GM19023 (cell line): ENCODE data around the gene PDZD2.
"Not testable (repeated sequence)": the region's sequence is repeated elsewhere in the genome, so short reads cannot be mapped to it uniquely, and the experiment has no call there.

Experiments
- ATAC-seq: cut with Tn5 transposase; IDR thresholded peaks from one replicate; pipeline ENCODE4 v1.9.1; 2021; ENCODE audit warnings: mild to moderate bottlenecking, moderate library complexity; ENCODE audit not compliant: unreplicated experiment

The PDZD2 gene

GRCh38 chr5:31767335-31768031, 128.6 kb downstream of the PDZD2 start:
- no peak for ATAC-seq

GRCh38 chr5:31768046-31768445, 129.1 kb downstream of the PDZD2 start:
- ATAC-seq: no peak

GRCh38 chr5:31768784-31769183, 129.9 kb downstream of the PDZD2 start:
- ATAC-seq: no peak

- ATAC-seq: no peak
Observed at GRCh38 chr5:31769530-31769929, 130.6 kb downstream of the PDZD2 start.

GRCh38 chr5:31770132-31770720, 131.3 kb downstream of the PDZD2 start:
- ATAC-seq: no peak

GRCh38 chr5:31770998-31771397, 132.1 kb downstream of the PDZD2 start:
- peak; percentile 75 for ATAC-seq

- ATAC-seq: peak; percentile 28
Observed at GRCh38 chr5:31771500-31771899, 132.6 kb downstream of the PDZD2 start.

- ATAC-seq: not testable (repeated sequence)
Observed at GRCh38 chr5:31776294-31776693, 137.4 kb downstream of the PDZD2 start.

GRCh38 chr5:31776976-31777651, 138.2 kb downstream of the PDZD2 start:
- ATAC-seq: no peak

GRCh38 chr5:31781772-31782171, 142.8 kb downstream of the PDZD2 start:
- no peak for ATAC-seq

GRCh38 chr5:31783086-31783645, 144.2 kb downstream of the PDZD2 start:
- ATAC-seq: no peak

- ATAC-seq: no peak
Observed at GRCh38 chr5:31783731-31784130, 144.8 kb downstream of the PDZD2 start.

- ATAC-seq: no peak
Observed at GRCh38 chr5:31786090-31786631, 147.2 kb downstream of the PDZD2 start.

GRCh38 chr5:31794009-31794408, 155.1 kb downstream of the PDZD2 start:
- ATAC-seq: no peak

GRCh38 chr5:31798168-31798567, 159.2 kb downstream of the PDZD2 start:
- ATAC-seq: no peak

- no peak for ATAC-seq
Observed at GRCh38 chr5:31800351-31800750, 161.4 kb downstream of the PDZD2 start.

GRCh38 chr5:31805785-31806400, 167.0 kb downstream of the PDZD2 start:
- ATAC-seq: no peak

- ATAC-seq: no peak
Observed at GRCh38 chr5:31806561-31806960, 167.6 kb downstream of the PDZD2 start.

- ATAC-seq: no peak
Observed at GRCh38 chr5:31807789-31808540, 169.0 kb downstream of the PDZD2 start.
